HG02623 (cell line): ENCODE measurements around the gene ITGA4.

Experiments used
- ATAC-seq: cut with Tn5 transposase; IDR thresholded peaks from one replicate; pipeline ENCODE4 v1.9.1; 2021; ENCODE audit warnings: moderate library complexity; ENCODE audit not compliant: unreplicated experiment

Gene ITGA4

DNA sequence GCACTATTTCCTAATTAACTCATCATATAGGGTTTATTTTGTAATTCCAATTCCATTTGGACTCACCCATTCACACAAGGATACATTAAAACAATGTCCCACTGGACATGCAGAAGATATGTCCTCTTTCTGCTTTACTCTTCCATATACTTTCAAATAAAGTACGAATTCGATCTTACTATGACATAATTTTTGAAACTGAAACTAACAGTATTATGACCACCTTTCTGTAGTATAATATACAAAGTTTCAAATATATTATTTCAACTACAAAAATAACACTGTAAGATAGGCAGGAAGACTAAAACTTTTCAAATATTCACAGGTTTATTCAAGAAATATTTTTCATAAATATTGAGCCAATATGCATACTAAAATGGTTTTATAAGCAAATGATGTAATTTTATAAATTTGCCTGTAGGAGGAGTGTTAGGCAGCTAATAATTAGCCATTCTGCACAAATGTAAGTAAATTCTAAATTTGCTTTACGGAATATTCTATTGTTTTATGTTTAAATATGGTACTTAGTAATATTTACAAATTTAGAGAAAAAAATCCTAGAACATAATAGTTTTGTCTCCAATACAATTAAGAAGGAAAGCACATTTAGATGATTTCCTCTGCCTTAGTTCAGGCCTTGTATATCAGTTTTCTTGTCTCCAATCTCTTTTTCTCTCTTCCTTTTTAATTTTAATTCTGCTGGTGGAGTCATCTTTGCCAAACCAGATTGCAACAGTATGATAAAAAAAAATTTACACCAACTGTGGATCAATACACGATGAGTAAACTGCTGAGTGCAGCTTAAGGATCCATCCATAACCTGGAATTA lies 113.9 kb downstream of the ITGA4 start:
- ATAC-seq, result no peak

DNA sequence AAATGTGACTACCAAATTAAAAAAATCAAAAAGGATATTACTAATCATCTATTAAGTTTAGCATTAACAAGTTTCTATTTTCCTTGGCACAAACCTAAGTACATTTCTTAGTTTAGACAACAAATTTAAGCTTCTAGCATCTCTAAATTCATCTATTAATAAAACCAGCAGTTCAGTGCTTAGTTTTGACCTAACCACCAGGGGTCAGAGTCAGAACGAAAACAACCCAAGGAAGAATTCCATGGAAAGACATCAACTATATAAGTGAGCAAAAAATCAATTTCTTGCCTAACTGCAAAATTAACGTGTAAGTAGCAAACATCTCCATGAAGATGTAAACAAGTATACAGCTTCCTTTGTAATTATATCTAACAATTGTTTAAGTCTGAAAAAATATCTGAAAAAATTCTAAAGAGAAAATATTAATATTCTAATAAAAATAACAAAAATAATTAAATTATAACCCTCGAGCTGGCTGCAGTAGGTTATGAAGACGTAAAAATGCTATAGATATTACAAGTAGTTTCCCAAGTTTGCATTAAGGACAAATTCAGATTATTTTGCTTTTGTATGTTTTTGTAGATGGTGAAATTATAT lies 116.1 kb downstream of the ITGA4 start:
- ATAC-seq, result no peak

DNA sequence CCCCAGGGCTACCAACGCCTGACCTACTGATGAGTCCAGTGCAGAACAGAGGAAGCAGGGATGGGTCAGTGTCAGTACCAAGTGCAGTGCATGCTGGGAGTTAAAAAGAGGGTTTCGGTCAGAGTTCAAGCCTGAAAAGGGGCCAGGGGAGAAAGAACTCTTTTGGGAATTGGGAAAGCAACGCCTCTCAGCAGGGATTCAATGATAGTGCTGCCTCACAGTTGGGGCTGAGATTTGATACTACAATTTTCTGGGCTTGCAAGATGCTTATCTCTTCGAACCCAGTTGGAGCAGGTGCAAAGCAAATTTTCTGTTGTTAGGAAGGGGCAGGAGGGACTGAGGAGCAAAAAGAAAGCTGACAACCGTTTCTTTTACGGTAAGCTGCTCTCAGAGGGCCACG lies 117.1 kb downstream of the ITGA4 start:
- no peak for ATAC-seq

DNA sequence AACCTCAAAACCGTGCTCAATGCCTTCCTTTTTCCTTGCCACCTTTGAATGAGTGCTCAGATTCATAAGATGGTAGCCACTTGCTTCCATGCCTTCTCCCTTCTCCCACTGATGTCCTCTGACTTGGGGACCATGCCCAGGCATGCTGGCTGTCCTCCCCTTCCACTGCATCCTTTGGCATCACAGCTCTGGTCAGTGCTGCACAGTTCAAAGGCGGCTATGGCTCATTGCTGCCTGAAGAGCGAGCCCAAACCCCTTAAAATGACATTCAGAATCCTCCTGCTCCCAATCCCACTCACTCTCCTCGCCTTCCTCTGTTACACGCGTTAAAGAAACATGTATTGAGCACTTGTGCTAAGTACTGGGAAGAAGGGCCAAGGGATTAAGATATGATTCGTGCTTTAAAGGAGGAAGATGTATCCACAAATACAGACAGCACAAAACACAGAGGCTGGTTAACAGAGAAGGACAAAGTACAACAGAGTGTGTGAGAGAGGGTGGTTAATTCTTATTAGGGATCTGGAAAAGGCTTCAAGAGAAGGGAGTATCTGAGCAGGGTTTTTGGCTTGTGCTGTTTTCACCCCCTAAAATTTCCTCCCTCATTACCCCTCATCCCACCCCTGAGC lies 118.0 kb downstream of the ITGA4 start:
- ATAC-seq, result no peak

DNA sequence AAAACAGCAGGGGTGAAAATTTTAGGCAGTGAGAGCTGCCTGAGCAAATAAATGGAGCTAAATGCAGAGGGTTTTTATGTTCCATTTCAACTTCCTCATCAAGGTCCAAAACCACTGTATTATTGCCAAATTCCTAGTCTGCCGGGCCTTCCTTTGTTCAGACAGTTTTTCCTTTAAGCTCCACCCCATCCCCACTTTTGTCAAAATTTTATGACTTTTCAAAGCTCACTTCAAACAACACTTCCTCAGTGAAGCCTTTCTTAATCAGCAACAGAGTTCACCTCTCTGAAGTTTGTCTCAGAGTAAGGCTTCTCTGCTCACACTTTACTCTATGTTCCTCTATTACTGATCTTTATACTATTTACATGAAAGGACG lies 118.5 kb downstream of the ITGA4 start:
- ATAC-seq, result no peak

DNA sequence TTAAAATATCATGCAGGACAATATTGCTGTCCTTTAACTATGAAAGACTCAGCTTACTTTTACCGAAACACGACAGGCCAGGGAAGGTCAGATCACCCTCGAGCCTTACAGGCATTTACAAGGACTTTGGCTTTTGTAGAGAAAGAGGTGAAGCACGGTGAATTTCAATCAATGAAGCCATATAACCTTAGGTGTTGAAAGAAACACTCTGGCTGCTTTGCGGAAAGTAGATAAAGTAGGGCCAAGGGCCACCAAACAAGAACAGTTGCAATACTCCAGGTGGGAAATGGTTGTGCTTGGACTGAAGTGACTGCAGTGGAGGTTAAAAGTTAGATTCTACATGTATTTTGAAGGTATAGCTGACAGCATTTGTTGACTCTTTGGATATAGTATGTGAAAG lies 119.2 kb downstream of the ITGA4 start:
- no peak for ATAC-seq

DNA sequence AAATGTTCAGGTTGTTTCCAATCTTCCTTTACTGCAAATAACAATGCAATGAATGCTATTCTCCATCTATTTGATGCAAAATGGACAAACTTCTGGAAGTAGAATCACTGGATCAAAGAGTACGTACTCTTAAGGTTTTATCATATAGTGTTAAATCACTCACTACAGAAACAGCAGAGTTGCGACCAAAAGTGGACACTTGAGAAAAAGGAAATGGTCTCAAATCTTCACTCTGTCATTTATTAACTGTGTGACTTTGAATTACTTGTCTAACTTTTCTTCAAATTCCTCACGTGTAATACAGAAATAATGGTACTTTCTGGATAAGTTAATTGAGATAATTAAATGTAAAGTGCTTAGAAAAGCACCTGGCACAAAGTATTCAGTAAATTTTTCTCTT lies 121.6 kb downstream of the ITGA4 start:
- no peak for ATAC-seq

DNA sequence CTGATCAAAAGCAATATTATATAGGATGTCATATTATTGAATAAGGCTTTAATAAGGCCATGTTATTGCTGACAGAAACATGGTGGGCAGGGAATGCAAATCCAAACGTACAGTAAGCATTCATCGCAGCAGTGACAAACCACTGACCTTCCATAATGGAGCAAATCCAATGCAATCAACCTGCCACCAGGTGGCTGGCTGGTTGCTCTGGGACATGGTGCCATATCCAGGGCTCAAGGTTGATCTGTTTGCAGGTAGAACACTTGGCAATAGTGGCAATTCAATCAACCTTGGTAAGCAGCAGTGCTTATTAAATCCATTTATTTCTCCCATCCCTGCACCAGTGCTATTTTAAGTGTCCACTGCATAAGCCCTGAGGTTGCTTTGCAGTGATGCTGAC lies 124.3 kb downstream of the ITGA4 start:
- no peak for ATAC-seq

DNA sequence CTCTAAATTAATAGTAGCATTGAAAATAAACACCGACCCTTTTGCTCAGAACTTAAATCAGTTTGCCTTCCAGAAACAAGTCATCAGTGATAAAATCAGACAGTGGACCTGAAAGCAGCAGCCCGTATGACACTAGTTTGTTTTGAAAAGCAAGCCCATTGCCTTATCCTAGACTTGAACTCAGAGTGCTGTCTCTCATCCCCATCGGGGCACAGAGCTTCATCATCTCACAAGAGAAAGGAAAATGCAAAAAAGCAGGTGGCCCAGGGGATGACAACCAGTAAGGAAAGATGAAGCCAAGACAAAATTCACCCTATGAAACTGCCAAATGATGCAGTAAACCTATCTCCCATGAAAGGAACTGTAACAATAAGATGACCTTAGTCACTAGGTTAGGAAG lies 128.5 kb downstream of the ITGA4 start:
- ATAC-seq, result no peak
